IPS-18c (cell line): ENCODE data around the gene TUBA4A.
A peak's percentile ranks its signal among the peaks of the same experiment; 100 is the strongest.
"Not testable (repeated sequence)": the region's sequence is repeated elsewhere in the genome, so short reads cannot be mapped to it uniquely, and the experiment has no call there.

ENCODE experiments used
- H3K4me3 ChIP-seq: 2 replicates; pipeline ENCODE4 v1.7.0; 2013; ENCODE audit warnings: low read depth, mild to moderate bottlenecking, low read length, moderate library complexity; ENCODE audit not compliant: insufficient read depth
- H3K9me3 ChIP-seq: one replicate; pipeline ENCODE4 v1.6.1; 2013; ENCODE audit warnings: mild to moderate bottlenecking, low read length, moderate library complexity; ENCODE audit not compliant: control insufficient read depth, insufficient read depth

The TUBA4A gene

DNA sequence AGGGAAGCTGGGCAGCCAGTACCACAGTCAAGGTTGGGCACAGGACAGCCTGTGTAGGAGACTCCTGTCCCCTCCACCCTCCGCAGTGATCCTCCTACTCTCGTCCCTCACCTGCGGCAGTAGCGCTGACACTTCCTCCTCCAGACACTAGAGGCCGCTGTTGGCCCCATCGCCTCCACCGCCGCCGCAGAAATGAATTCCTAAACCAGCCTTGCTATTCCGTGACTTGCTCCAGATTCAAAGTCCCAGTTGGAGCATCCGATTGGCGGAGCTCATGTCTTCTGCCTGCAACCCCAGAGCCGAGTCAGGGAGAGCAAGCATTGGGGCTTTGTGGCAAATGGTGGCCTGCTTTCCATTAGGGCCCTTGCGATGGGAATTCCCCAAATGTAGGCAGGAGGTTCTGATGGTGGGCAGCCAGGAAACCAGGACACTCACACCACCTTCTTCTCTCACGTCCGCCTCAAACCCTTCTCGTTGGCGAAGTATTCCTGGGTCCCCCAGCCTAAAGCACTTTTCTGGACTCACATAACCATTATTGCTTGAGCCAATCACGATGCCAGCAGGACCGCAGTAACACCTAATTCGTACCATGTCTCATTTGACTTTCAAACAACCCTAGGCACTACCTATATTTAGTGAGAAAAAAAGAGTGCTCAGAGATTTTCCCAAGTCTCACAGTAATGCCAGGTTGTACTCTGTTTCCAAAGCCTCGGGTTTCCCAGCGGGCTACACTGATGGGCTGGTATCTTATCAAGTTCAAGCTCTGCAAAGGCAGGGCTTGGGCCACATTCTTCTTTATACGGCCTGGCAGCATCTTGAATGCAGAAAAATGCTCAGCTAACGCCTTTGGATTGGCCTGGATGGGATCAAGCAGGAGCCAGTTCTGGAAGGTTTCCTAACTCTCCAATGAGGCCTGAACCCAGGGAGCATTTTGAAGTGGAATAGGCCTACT is 24.3 kb upstream of the TUBA4A start:
- Histone ChIP-seq H3K4me3 (peak overlapping the region; percentile 52; the same call in 1 of the 2 replicates), H3K9me3 (no peaks in the 10 kb centered on the region)

DNA sequence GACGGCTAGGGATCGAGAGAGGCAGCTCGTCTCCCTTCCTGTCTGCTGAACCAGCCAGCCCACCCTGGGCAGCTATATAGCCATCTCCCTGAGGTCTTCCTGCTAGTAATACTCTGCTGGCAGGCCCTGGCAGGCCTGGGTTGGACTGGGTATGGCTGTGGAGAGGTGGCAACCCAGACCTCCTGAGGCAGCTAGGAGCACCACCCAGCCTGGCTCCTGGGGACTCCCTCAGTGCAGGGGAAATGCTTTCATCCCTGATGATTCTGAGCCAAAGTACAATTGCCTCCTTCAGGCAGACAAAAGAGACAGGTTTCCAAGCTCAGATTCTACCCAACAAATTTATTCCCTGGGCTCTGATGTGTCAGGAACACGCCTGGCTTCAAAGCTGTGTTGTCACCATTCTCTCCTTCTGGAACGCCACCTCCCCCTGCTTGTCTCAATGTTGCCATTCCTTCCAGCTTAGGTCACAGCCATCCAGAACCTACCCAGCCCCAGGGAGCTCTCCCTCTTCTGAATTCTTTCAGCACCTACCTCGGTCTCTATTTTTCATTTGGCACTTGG is 20.7 kb upstream of the TUBA4A start:
- no peaks in the 10 kb centered on the region for H3K9me3 ChIP-seq
- no peak overlapping the region for H3K4me3 ChIP-seq

DNA sequence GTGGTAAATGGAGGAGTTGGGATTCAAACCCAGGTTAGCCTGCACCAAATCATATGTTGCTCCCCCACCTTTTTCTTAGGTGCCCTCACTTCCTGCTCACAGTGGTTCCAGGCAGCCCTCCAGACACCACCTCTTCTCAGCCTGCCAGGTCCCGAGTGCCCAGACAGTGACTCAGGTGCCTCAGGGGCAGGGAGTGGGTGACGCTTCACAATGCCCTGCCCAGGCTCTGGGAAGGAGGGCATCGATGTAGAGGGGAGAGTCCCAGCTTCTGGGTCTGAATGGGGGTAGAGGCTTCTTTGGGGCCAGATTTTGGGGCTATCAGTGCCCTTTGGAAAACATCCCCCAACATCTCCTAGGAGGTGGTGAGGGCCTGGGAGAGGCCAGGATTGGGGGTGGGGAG is 20.2 kb upstream of the TUBA4A start:
- Histone ChIP-seq H3K4me3 (no peak overlapping the region), H3K9me3 (no peaks in the 10 kb centered on the region)

DNA sequence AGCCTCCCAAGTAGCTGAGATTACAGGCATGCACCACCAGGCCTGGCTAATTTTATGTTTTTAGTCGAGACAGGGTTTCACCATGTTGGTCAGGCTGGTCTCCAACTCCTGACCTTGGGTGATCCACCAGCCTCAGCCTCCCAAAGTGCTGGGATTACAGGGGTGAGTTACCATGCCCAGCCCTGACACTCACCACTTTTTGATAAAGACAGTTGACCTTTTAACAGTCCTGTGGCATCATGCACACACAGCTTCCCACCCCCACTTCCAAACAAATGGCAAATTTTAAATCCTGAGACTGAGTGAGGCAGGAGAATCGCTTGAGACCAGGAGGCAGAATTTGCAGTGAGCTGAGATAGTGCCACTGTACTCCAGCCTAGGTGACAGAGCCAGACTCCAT is 19.3 kb upstream of the TUBA4A start:
- no peaks in the 10 kb centered on the region for H3K9me3 ChIP-seq
- H3K4me3 ChIP-seq, result no peak overlapping the region

DNA sequence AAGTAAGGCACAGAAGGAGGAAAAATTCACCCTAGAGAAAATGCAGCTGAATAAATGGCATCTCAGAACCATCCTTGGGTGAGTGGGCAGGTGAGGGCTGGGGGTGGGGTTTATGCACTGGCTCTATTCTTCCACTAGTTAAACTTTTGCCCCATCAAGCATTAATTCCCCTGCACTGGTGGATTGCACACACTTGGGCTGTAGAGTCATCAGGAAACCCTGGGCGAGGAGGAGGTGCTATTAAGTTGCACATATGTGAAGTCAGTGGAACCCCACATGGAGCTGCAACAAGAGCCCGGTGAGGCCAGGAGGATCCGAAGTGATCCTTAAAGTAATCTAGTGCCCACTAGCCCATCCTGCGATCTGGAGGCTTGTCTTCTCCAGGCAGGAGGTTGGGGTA is 18.6 kb upstream of the TUBA4A start:
- no peaks in the 10 kb centered on the region for H3K9me3 ChIP-seq
- no peak overlapping the region for H3K4me3 ChIP-seq

DNA sequence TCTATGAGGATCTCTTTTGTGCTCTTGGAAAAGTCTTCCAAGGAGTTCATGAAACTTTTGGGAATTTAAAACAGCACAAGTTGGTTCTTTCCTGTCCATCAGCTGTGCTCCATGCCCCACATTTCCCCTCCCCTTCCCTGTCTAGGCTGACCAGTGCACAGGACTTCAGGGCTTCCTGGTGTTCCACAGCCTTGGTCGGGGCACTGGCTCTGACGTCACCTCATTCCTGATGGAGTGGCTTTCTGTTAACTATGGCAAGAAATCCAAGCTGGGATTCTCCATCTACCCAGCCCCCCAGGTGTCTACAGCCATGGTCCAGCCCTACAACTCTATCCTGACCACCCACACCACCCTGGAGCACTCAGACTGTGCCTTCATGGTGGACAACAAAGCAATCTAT is 17.3 kb upstream of the TUBA4A start:
- H3K4me3 ChIP-seq, result no peak overlapping the region
- H3K9me3 ChIP-seq, result no peaks in the 10 kb centered on the region

DNA sequence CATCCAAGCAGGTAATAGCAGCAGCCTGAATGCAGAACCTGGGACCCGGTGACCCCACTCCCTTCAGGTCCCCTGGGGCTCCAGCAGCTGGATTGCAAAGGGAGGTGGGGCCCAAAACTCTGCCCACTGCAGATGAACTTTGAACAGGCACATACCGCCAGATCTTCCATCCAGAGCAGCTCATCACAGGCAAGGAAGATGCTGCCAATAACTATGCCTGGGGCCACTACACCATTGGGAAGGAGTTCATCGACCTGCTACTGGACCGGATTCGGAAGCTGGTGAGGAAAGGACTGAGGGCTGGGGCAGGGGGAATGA is 16.3 kb upstream of the TUBA4A start:
- Histone ChIP-seq H3K9me3 (no peaks in the 10 kb centered on the region), H3K4me3 (no peak overlapping the region)

DNA sequence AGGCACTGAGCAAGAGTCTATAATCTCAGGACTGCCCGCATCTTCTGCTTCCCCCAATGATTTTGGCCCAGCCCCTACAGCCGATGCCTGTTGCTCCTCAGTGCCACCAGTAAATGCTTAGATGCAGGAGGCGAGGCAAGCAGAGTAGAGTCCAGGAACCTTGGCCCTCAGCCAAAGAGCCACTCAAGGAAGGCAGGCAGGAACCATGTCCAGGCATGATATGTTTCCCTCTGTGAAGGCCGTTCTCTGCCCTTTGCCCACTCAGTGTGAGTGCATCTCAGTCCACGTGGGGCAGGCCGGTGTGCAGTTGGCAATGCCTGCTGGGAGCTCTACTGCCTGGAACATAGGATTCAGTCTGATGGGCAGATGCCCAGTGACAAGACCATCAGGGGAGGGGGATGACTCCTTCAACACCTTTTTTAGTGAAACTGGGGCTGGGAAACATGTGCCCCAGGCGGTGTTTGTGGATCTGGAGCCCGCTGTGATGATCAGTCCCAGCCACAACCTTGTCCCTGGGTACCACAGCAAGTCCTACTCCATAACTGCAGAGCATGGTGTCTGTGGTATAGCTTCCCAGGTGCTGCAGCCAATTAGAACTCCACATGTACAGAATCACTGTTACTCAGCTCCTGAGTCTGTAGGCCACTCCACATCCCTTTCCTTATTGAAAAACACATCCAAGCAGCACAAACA is 15.8 kb upstream of the TUBA4A start:
- H3K9me3 ChIP-seq, result no peaks in the 10 kb centered on the region
- no peak overlapping the region for H3K4me3 ChIP-seq

DNA sequence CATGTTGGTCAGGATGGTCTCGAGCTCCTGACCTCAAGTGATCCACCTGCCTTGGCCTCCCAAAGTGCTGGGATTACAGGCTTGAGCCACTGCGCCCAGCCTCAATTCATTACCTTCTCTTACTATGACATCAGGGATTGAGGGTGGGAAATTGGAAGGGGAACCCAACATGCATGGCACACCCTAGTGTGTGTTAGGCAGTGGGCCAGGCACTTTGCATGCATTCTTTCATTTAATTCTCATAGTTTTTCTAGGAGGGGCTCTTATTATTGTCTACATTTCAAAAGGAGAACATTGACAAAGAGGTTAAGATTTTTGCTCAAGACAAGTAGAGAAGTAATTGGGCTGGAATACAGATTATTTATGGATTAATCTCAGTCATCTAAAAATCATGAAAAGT is 14.6 kb upstream of the TUBA4A start:
- H3K4me3 ChIP-seq, result no peak overlapping the region
- no peaks in the 10 kb centered on the region for H3K9me3 ChIP-seq

DNA sequence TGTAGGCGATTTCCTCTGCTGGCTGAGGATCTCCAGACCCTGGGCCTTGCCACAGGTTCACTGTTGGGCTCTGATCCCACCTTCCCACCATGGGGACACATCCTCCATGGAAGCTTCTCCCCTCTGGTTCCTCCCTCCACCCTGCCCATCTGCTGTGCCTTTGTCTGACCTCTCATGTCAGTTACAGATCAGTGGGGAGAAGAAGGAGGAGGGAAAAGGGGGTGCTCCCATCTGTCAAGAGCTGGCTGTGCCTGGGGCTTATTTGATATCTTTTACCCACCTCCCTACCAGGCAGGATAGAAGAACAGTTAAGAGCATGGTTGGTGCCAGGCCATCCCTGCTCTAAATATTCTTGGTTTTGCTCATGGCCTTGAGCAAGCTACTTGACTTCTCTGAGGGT is 13.2 kb upstream of the TUBA4A start:
- Histone ChIP-seq H3K4me3 (no peak overlapping the region), H3K9me3 (no peaks in the 10 kb centered on the region)

DNA sequence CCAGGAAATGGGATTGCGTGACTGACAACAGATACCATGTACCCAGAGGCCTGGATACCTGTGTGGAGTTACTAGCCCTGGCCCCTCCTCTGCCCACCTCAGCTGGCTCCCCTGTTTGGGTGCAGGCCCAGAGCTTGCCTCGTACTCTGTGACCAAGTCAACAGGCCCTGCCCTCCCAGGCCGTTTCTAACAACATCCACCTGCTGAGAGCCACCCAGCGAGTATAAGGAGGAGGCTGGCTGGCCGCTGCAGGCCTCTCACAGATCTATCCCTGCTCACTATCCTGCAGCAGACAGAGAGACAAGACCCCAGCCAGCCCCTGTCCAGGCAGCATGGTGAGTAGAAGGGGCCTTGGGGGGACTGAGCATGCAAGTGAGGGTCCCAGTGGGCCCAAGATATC is 12.5 kb upstream of the TUBA4A start:
- Histone ChIP-seq H3K4me3 (no peak overlapping the region), H3K9me3 (no peaks in the 10 kb centered on the region)

DNA sequence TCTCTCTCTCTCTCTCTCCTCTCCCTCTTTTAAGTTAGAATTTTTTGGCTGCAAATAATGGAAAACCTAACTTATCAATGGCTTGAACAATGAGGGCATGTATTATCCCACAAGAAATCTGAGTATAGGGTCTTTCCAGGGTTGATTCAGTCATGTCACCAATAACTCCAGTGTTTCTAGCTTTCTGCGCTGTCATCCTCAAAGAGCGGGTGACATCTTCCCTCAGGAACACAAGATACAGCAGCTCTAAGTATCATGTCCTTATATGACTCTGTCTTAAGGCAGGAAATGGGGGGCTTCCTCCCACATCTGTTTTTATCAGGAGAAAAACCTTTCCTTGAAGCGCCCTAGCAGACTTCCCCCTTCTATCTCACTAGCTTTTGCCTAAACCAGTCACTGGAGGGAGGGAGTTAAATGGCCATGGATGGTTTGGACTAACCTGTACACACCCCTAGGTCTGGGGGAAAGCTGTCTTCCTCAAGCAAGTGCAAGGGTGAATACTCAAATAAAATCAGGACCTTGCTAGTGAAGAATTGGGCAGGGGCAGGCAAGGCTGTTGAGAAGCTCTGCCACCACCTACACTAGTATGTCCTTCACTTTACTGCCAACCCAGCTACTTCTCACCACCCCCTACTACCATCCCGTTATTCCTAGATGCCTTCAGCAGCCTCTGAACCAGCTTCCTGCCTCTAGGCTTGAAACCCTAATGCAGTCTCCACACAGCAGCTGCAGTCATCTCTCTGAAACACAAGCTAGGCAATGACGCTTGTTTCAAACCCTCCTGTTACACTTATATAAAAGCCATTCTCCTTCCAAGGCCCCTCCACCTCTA is 7.5 kb upstream of the TUBA4A start:
- no peak overlapping the region for H3K4me3 ChIP-seq
- H3K9me3 ChIP-seq, result no peaks in the 10 kb centered on the region

DNA sequence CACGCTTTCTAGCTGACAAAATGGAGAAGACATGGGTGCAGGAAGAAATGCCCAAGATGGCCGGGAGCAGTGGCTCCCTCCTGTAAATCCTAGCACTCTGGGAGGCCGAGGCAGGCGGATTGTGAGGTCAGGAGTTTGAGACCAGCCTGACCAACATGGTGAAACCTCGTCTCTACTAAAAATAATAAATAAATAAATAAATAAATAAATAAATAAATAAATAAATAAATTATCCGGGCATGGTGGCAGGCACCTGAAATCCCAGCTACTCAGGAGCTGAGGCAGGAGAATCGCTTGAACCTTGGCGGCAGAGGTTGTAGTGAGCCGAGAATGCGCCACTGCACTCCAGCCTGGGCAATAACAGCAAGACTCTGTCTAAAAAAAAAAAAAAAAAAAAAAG is 5.2 kb upstream of the TUBA4A start:
- H3K4me3 ChIP-seq, H3K9me3 ChIP-seq: not testable (repeated sequence)

DNA sequence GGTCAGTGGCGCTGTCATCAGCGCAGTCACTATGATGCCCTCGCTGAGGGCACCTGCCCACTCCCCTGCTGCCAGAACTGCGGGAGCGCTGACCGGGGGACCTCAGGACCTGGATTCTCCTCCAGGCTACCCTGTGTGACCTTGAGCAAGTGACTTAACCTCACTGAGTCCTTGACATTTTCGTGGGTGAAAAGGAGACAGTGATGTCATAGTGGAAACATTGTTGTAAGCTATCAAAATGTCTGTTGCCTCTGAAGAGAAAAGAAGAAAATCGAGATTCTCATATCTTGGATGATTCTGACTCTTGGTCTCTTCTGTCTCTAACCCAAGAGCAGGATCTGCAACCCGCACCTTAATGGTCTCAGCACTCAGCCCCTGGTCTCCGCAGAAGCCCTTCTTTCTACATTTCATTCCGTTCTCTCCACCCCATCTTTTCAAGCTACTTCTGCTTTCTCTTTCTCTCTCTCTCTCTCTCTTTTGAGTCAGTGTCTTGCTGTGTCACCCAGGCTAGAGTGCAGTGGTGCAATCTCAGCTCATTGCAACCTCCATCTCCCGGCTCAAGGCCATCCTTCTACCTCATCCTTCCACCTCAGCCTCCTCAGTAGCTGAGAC is 978 bp upstream of the TUBA4A start:
- Histone ChIP-seq H3K9me3 (no peaks in the 10 kb centered on the region), H3K4me3 (peak overlapping the region; percentile 38; the same call in 1 of the 2 replicates)

DNA sequence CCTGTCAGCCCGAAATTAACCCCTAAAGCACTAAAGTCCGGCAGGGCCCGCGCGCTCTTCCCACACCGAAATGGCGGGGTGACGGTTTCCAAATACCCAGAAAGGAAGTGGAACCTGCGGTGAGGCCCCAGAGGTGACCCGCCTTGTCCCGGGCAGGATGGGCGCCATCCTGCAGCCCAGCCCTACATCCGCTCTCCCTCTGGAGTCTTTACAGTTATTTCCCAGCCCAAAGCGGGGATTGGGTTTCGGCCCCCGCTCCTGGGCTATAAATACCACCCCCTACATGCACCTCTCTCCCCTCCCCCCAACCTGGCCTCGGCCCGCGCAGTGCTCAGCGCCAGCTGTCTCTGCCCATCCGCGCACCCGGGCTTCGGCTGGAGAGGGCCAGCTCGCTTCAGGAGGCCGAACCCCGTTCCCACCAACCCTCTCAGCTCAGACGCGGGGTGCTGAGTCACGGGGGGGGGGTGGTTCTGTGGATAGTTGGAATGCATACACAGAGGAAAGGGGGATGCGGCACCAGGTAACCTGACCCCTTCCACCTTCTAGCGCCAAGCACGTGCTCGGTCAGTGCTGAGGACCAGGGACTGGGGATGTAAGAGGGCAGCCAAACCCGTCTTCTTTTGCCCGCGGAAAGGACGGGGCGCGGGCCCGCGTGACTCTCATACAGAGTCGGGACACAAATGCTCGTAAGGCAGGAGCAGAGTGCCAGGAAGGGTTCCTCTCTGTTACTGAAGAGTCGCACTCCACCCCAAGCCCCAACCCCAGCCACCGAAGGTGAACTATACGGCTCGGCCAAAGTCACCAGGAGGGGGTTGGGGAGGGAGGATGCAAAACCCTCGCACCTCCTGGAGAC is 592 bp downstream of the TUBA4A start, which contains the start of gene TUBA4B:
TSS of gene TUBA4B (plus strand) at position 344 of the 853 bp plus-strand sequence. CDS start at position 509, 165 bp downstream.
- no peaks in the 10 kb centered on the region for H3K9me3 ChIP-seq
- peak within 1 kb of the TSS; percentile 45 for H3K4me3 ChIP-seq

DNA sequence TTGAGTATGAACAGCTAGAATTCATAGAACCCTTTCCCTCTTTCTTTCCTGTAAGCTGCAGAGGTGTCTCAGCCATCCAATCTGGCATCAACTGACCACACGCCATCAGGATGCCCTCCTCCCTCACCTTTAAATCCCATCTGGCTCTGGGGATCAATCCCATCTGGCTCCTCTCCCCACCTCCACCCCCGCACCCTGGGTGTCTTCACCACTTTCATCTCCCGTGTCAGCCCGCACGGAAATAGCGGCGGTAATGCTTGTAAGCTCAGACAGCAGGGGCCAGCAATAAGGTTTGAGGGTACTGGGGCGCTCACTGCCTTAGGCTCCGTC is 1.2 kb downstream of the TUBA4A start:
- peak overlapping the region; percentile 45 for H3K4me3 ChIP-seq
- H3K9me3 ChIP-seq, result no peaks in the 10 kb centered on the region
